Thymus (tissue), 11 donors: ENCODE data around the gene ABCC4. TPM values are rescaled to one million over a fixed set of nuclear protein-coding genes. Genes with fewer than 3 reads are reported as not detected.

ENCODE experiments used
- DNase-seq, 9 donors: peaks; one replicate each; pipeline ENCODE4 v3.0.0-alpha.2; 2013; ENCODE audit warnings: low spot score in 9 of 9, low read depth in 6 of 9, missing footprints in 1 of 9
- H3K27ac ChIP-seq, 2 donors: one replicate each; pipeline ENCODE4 v1.5.1; 2013; ENCODE audit warnings: control low read depth in 1 of 2, low read depth in 1 of 2, low read length in 1 of 2, mild to moderate bottlenecking in 1 of 2, moderate library complexity in 1 of 2
- H3K27me3 ChIP-seq, 2 donors: one replicate each; pipeline ENCODE4 v1.5.1; 2013; ENCODE audit warnings: low read length in 1 of 2; ENCODE audit not compliant: control insufficient read depth in 2 of 2, insufficient read depth in 1 of 2
- H3K36me3 ChIP-seq, 2 donors: one replicate each; pipeline ENCODE4 v1.5.1; 2013; ENCODE audit warnings: low read length in 1 of 2, mild to moderate bottlenecking in 1 of 2, moderate library complexity in 1 of 2; ENCODE audit not compliant: control insufficient read depth in 2 of 2, insufficient read depth in 2 of 2
- H3K4me1 ChIP-seq, 2 donors: one replicate each; pipeline ENCODE4 v1.5.1; 2013; ENCODE audit warnings: low read length in 2 of 2; ENCODE audit not compliant: control insufficient read depth in 2 of 2, insufficient read depth in 2 of 2
- H3K4me3 ChIP-seq, 2 donors: one replicate each; pipeline ENCODE4 v1.5.1; 2013; ENCODE audit warnings: low read length in 2 of 2, control low read depth in 1 of 2, mild to moderate bottlenecking in 1 of 2
- H3K9me3 ChIP-seq, 2 donors: one replicate each; pipeline ENCODE4 v1.5.1; 2013; ENCODE audit warnings: low read length in 1 of 2, mild to moderate bottlenecking in 1 of 2; ENCODE audit not compliant: control insufficient read depth in 2 of 2, insufficient read depth in 1 of 2
- WGBS: extraction: QIAGEN DNeasy Blood & Tissue Kit; methylation state at CpG from one replicate; pipeline ENCODE4 v1.1.7; 2013; 5-methylcytosine and 5-hydroxymethylcytosine counted together
- polyA plus RNA-seq: library from polyadenylated mRNA; stranded (reverse); fragments of 200-250 nt; gene quantifications from one replicate; pipeline ENCODE4 v1.2.3, GENCODE V29; 2013
- total RNA-seq: library from RNA; stranded (reverse); fragments of 120-200 nt; gene quantifications from one replicate; pipeline ENCODE4 v1.2.4, GENCODE V29; 2013
- donor health status: healthy.

ABCC4 gene
- total and polyA plus RNA-seq, 2 donors, result 2.6 to 10.3 TPM

DNA sequence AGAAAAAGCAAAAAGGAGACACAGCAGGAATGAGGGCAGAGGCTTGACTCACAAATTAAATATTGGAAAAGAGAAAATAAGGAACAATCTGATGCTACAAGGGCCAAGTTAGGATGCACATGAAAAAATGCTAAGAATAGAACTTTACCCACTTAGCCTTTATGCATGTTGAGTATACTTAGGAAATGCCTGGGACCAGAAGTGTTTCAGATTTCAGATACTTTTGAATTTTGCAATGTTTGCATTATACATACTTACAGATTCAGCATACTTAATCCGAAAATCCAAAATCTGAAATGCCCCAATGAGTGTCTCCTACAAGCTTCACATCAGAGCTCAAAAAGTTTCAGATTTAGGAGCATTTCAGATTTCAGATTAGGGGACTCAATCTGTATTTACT is 262.3 kb downstream of the ABCC4 start:
- no peaks in the 10 kb centered on the region for H3K4me1 ChIP-seq
- no peak for DNase-seq
- WGBS, result 96% methylated on average over 1 of the region's 1 CpG

DNA sequence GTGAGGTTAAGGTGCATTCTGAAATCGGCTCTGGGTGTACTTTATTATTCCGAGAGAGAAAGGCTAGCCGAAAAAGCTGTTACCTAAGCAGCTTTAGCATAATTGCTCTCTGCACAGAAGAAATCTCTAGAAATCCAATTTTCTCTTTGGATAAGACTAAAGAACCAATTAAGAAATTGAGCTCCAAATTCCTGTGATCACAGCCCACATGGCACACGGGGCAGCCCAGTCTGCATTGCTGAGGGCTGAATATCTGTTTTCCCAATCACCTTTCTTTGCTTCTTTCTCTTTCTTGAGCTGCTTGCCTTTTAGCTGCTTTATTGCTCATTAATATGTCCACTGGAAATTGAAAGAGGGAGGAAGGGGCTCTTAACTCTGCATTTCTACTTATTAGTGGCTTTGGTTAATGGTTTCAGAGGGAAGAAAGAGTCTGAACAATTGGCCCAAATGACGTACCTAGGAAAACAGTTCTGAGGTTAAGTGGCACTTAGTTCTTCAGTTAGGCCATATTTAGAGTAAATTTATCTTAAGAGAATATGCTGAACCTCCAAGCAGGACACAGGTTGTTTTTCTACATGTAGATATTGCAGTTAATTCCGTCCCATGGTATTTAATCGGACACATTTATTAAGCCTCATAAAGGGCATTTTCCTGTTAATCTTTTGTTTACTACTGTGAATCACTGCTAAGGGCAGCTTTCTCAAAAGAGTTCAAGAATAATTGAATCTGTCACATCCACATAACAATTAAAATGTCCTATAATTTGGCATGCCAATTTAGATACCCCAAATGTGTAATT is 265.7 kb downstream of the ABCC4 start:
- H3K27me3 ChIP-seq, result no peaks in the 10 kb centered on the region

More for the DNA sequence above, 262.3 kb downstream of the ABCC4 start:
- H3K27ac ChIP-seq, result no peak overlapping the region
- no peaks in the 10 kb centered on the region for H3K9me3 ChIP-seq
- H3K36me3 ChIP-seq, result no peaks in the 10 kb centered on the region
- H3K27me3 ChIP-seq, result no peaks in the 10 kb centered on the region
- no peak overlapping the region for H3K4me3 ChIP-seq

DNA sequence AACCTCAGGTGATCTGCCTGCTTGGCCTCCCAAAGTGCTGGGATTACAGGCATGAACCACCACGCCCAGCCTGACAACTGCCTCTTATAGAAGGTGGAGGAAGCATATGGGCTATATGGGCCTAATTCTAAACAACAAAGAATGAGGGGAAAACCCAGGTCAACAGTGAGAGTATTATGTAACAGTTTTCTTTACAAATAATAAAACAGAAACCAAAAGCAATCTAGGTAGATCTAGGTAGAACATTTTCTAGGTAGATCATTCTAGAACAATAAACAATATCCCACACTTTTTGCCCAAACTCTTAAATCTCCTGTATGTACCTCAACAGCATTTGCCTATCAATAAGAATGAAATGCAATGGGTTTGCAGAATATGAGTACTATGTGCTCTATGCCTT is 267.4 kb downstream of the ABCC4 start:
- Histone ChIP-seq H3K27ac (no peak overlapping the region), H3K4me1 (no peaks in the 10 kb centered on the region), H3K4me3 (no peak overlapping the region), H3K27me3 (no peaks in the 10 kb centered on the region), H3K36me3 (no peaks in the 10 kb centered on the region), H3K9me3 (no peaks in the 10 kb centered on the region)
- WGBS, result 92% methylated on average over 1 of the region's 1 CpG
- DNase-seq, result no peak

More for the DNA sequence above, 265.7 kb downstream of the ABCC4 start:
- WGBS, result 97% methylated on average over 7 of the region's 7 CpGs
- H3K27ac ChIP-seq, result no peak overlapping the region
- no peaks in the 10 kb centered on the region for H3K9me3 ChIP-seq
- no peak overlapping the region for H3K4me3 ChIP-seq
- DNase-seq, result no peak
- no peaks in the 10 kb centered on the region for H3K36me3 ChIP-seq
- no peaks in the 10 kb centered on the region for H3K4me1 ChIP-seq

DNA sequence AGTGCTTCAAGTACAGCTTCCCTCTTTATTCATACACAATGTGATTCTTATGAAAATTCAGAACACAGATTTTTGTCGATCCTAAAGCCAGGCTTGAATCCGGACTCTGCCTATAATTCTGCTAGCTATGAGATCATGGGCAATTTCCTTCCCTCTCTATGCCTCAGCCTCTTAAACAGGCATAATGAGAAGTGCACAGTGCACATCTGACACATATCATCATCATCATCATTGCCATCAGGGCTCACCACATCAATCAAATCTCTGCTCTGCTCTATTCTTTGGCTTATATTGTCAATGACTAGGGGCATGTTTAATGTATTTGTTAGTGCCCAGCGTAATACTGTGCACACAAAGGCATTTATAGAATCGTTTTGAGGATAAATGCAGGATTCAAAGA is 269.1 kb downstream of the ABCC4 start:
- 97% methylated on average over 4 of the region's 4 CpGs for WGBS
- no peaks in the 10 kb centered on the region for H3K4me1 ChIP-seq
- H3K9me3 ChIP-seq, result no peaks in the 10 kb centered on the region
- H3K27ac ChIP-seq, result no peak overlapping the region
- no peaks in the 10 kb centered on the region for H3K36me3 ChIP-seq
- no peak for DNase-seq
- H3K27me3 ChIP-seq, result no peaks in the 10 kb centered on the region
- no peak overlapping the region for H3K4me3 ChIP-seq

DNA sequence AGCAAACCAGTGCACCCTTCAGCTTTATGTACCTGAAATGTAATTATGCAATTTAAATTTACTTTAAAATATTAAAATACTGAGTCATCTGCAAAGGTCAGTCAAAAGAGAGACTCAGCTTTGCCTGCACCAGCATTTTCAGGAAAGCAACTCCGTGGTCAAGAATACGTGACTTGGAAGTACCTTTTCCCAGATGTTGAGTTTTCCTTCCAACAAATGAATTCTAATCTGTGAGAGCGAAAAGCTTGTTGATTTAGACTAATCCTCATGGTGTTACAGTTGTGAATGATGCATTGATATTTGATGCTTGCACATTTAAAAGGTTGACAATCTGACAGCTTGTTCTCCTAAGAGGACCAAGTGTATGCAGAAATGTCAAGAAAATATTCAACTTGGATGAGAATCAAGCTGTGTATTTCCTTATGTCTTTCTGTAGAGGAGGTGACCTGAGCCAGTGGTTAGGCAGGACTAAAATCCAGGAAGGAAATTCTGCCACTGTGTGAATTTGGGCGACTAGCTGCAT is 270.4 kb downstream of the ABCC4 start:
- H3K36me3 ChIP-seq, result no peaks in the 10 kb centered on the region
- WGBS, result 89% methylated on average over 4 of the region's 4 CpGs
- no peak for DNase-seq

DNA sequence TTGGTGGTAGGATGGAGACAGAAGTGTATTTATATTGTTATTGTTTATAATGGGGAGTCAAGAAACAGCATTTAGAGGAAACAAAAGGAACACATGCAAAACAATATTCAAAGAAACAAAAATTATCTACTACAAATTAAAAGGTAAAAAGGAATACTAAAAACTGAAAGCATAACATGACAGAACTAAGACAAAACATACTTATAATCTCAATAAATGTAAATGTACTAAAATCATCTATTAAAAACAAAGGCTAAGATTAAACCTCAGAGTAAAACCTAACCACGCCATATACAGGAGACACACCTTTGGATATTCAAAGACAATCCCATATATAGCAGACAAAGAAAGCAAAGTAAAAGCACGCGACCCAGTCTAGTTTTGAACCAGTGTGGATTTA is 273.6 kb downstream of the ABCC4 start:
- no peaks in the 10 kb centered on the region for H3K9me3 ChIP-seq
- 100% methylated on average over 3 of the region's 3 CpGs for WGBS
- H3K4me3 ChIP-seq, result no peak overlapping the region
- no peaks in the 10 kb centered on the region for H3K27me3 ChIP-seq
- H3K36me3 ChIP-seq, result no peaks in the 10 kb centered on the region
- no peak for DNase-seq
- no peak overlapping the region for H3K27ac ChIP-seq
- no peaks in the 10 kb centered on the region for H3K4me1 ChIP-seq

More for the DNA sequence above, 270.4 kb downstream of the ABCC4 start:
- Histone ChIP-seq H3K4me3 (no peak overlapping the region), H3K9me3 (no peaks in the 10 kb centered on the region), H3K27ac (no peak overlapping the region), H3K27me3 (no peaks in the 10 kb centered on the region), H3K4me1 (no peaks in the 10 kb centered on the region)

DNA sequence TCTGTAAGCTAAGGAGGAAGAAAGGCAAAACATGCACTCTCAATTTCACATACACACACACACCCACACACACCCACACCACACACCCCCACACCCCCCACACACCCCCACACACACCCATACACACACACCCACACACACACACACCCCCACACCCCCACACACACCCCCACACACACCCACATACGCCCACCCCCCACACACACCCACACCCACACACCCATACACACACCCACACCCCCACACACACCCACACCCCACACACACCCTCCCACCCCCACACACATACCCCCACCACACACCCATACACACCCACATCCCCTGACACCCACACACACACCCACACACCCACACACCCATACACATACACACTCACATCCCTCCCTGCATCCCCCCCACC is 276.1 kb downstream of the ABCC4 start:
- no peaks in the 10 kb centered on the region for H3K27me3 ChIP-seq
- H3K4me1 ChIP-seq, result no peaks in the 10 kb centered on the region
- no peak for DNase-seq
- H3K27ac ChIP-seq, result no peak overlapping the region
- 90% methylated on average over 1 of the region's 1 CpG for WGBS
- H3K9me3 ChIP-seq, result no peaks in the 10 kb centered on the region
- H3K4me3 ChIP-seq, result no peak overlapping the region
- no peaks in the 10 kb centered on the region for H3K36me3 ChIP-seq

DNA sequence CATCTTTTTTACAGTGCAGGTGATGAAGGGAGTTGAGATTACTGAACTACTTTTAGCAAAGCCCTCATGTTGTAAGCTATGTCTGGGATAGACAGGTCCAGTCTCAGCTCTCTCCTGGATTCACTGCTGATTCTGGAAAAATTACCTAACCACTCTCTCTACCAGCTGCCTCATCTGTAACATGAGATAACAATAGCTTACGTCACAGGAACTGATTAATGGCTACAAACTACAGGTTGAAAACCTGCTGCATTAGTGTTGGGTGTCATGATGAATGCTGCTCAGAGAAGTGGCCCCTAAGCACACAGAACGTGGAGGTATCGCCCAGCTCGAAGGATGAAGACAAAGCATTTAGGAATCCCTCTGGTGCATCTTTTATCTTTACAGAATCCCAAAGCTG is 277.8 kb downstream of the ABCC4 start:
- no peak for DNase-seq
- WGBS, result 96% methylated on average over 4 of the region's 4 CpGs
- H3K27ac ChIP-seq, result no peak overlapping the region
- H3K4me1 ChIP-seq, result no peaks in the 10 kb centered on the region
- no peak overlapping the region for H3K4me3 ChIP-seq
- H3K9me3 ChIP-seq, result no peaks in the 10 kb centered on the region
- no peaks in the 10 kb centered on the region for H3K27me3 ChIP-seq
- H3K36me3 ChIP-seq, result no peaks in the 10 kb centered on the region

DNA sequence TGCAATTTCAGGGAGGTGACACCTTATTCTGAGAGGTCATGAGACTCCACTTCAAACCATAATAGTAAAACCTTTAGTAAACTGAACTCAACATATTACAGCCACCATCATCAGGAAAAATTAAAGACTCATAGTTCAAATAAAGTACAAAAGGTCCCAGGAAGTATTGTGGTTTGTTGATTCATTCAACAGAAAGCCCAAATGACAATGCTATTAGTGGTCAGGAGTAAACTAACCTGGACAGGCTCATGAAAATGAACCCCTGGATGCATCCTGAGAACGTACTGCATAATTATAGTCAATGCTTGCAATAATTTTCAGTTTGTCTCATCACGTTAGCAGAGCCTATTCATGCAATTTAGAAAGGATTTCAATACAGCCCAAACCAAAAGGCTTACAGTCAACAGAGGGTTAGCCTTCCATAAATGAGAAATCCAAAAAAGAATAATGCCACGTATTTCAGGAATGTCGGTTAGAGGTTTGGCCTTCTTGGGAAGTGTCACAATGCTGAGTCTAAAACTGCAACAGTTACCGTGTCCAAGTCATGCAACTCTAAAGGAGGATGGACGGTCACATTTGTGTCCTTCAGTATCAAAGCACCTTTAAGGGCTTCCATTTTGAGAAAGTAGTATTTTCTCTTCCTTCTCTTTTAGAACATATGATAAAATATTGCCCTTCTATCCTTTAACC is 280.8 kb downstream of the ABCC4 start:
- no peak for DNase-seq
- no peaks in the 10 kb centered on the region for H3K4me1 ChIP-seq
- WGBS, result 96% methylated on average over 6 of the region's 6 CpGs
- H3K36me3 ChIP-seq, result no peaks in the 10 kb centered on the region
- no peaks in the 10 kb centered on the region for H3K9me3 ChIP-seq
- H3K27ac ChIP-seq, result no peak overlapping the region
- no peak overlapping the region for H3K4me3 ChIP-seq
- H3K27me3 ChIP-seq, result no peaks in the 10 kb centered on the region
